ENCODE data around the gene TSHZ2. TPM values are rescaled to one million over a fixed set of nuclear protein-coding genes. Genes with fewer than 3 reads are reported as not detected.

Gene TSHZ2
- total RNA-seq, 1 donor from 2014 or later = 22.9 TPM

- Mint-ChIP-seq H3K36me3 (ENCODE audit: insufficient read depth) (peaks cover 1% of the 10 kb centered on the region), H3K27me3 (no peaks in the 10 kb centered on the region), H3K9me3 (ENCODE audit: low read depth) (peaks cover 5% of the 10 kb centered on the region), H3K27ac (no peak overlapping the region), H3K4me1 (ENCODE audit: low read depth) (peaks cover 9% of the 10 kb centered on the region), H3K4me3 (ENCODE audit: low read depth) (no peak overlapping the region)
- DNase-seq (ENCODE audit: low spot score, unreplicated experiment) = no peak
- TF ChIP-seq CTCF (IDR thresholded peaks at IDR 0.05; ENCODE audit: unreplicated experiment) = no peak
Measured at GRCh38 chr20:53091789-53092188, 119.6 kb downstream of the TSHZ2 start.

- no peak for DNase-seq (ENCODE audit: low spot score, unreplicated experiment)
- Mint-ChIP-seq H3K27ac (no peak overlapping the region), H3K4me3 (ENCODE audit: low read depth) (no peak overlapping the region), H3K27me3 (no peaks in the 10 kb centered on the region), H3K36me3 (ENCODE audit: insufficient read depth) (no peaks in the 10 kb centered on the region), H3K9me3 (ENCODE audit: low read depth) (no peaks in the 10 kb centered on the region), H3K4me1 (ENCODE audit: low read depth) (peaks cover 9% of the 10 kb centered on the region)
- TF ChIP-seq CTCF (IDR thresholded peaks at IDR 0.05; ENCODE audit: unreplicated experiment) = no peak
Measured at GRCh38 chr20:53092772-53093300, 120.7 kb downstream of the TSHZ2 start.

- no peak for TF ChIP-seq CTCF (IDR thresholded peaks at IDR 0.05; ENCODE audit: unreplicated experiment)
- no peak overlapping the region for H3K27ac Mint-ChIP-seq
- H3K36me3 Mint-ChIP-seq (ENCODE audit: insufficient read depth) = peaks cover 2% of the 10 kb centered on the region
- peaks cover 3% of the 10 kb centered on the region for H3K4me1 Mint-ChIP-seq (ENCODE audit: low read depth)
- no peak overlapping the region for H3K4me3 Mint-ChIP-seq (ENCODE audit: low read depth)
- no peaks in the 10 kb centered on the region for H3K27me3 Mint-ChIP-seq
- no peak for DNase-seq (ENCODE audit: low spot score, unreplicated experiment)
- H3K9me3 Mint-ChIP-seq (ENCODE audit: low read depth) = peaks cover 3% of the 10 kb centered on the region
Measured at GRCh38 chr20:53097371-53097770, 125.2 kb downstream of the TSHZ2 start.

- H3K27me3 Mint-ChIP-seq = no peaks in the 10 kb centered on the region
- no peak for DNase-seq (ENCODE audit: low spot score, unreplicated experiment)
- no peak overlapping the region for H3K4me3 Mint-ChIP-seq (ENCODE audit: low read depth)
- H3K4me1 Mint-ChIP-seq (ENCODE audit: low read depth) = peaks cover 1% of the 10 kb centered on the region
- peaks cover 3% of the 10 kb centered on the region for H3K9me3 Mint-ChIP-seq (ENCODE audit: low read depth)
- TF ChIP-seq CTCF (IDR thresholded peaks at IDR 0.05; ENCODE audit: unreplicated experiment) = no peak
- peaks cover 2% of the 10 kb centered on the region for H3K36me3 Mint-ChIP-seq (ENCODE audit: insufficient read depth)
- no peak overlapping the region for H3K27ac Mint-ChIP-seq
Measured at GRCh38 chr20:53097791-53098190, 125.6 kb downstream of the TSHZ2 start.

GRCh38 chr20:53098621-53099020 is 126.5 kb downstream of the TSHZ2 start:
- peaks cover 3% of the 10 kb centered on the region for H3K9me3 Mint-ChIP-seq (ENCODE audit: low read depth)
- no peak for DNase-seq (ENCODE audit: low spot score, unreplicated experiment)
- H3K27ac Mint-ChIP-seq = no peak overlapping the region
- H3K36me3 Mint-ChIP-seq (ENCODE audit: insufficient read depth) = peaks cover 2% of the 10 kb centered on the region
- TF ChIP-seq CTCF (IDR thresholded peaks at IDR 0.05; ENCODE audit: unreplicated experiment) = no peak
- no peaks in the 10 kb centered on the region for H3K27me3 Mint-ChIP-seq
- peaks cover 1% of the 10 kb centered on the region for H3K4me1 Mint-ChIP-seq (ENCODE audit: low read depth)
- H3K4me3 Mint-ChIP-seq (ENCODE audit: low read depth) = no peak overlapping the region

Measured in progenitor cell of endocrine pancreas (in vitro differentiated cells).